Measurements from ENCODE around the gene CHSY3. TPM values are rescaled to one million over a fixed set of nuclear protein-coding genes. Genes with fewer than 3 reads are reported as not detected.

Gene CHSY3
- polyA plus RNA-seq, 3 donors: not detected

DNA sequence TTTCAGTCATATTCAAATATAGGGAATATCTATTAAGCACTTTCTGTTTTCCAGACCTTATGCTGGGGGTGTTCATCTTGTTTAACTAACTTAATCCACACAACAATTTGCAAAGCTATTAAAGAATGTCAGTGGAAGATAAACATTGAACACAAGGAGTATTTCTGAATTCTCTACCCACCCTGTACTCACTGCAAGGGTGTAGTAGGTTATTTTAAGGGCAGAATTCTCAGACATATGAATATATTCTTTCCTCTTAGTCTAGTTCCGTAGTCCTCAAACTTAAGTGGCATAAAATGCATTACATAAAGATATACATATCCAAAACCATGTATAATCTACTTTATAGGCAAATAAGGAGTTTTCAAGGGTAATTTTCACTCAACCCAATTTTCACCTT lies 19.9 kb upstream of the CHSY3 start:
- H3K9ac ChIP-seq (ENCODE audit: insufficient read depth, low read length, poor library complexity, severe bottlenecking): no peak overlapping the region
- no peaks in the 10 kb centered on the region for H3K4me1 ChIP-seq (ENCODE audit: control insufficient read depth in 1 of 2, insufficient read depth in 2 of 2, low read length in 2 of 2)
- H3K9me3 ChIP-seq (replicated peaks in 1 of 2; ENCODE audit: control insufficient read depth in 1 of 2, insufficient read depth in 1 of 2, low read length in 2 of 2): no peaks in the 10 kb centered on the region
- Mint-ChIP-seq H3K27me3 (ENCODE audit: low read depth in 3 of 3) (peaks cover 1 to 3% (median 2%) of the 10 kb centered on the region in 3 donors), H3K27ac (no peak overlapping the region), H3K4me1 (no peaks in the 10 kb centered on the region), H3K4me3 (no peak overlapping the region), H3K9me3 (peaks cover 0 to 7% (median 2%) of the 10 kb centered on the region in 7 donors), H3K36me3 (no peaks in the 10 kb centered on the region)
- H3K4me3 ChIP-seq (replicated peaks in 1 of 3; ENCODE audit: low read depth in 2 of 3, low read length in 3 of 3): no peak overlapping the region
- no peak overlapping the region for H2AFZ ChIP-seq (ENCODE audit: insufficient read depth, low read depth, low read length, poor library complexity, severe bottlenecking)
- no peak overlapping the region for H3K27ac ChIP-seq (ENCODE audit: low read depth in 1 of 2, low read length in 2 of 2)
- H3K4me2 ChIP-seq (replicated peaks; ENCODE audit: extremely low read depth, low read length, poor library complexity, severe bottlenecking): no peak overlapping the region
- WGBS (ENCODE audit: insufficient coverage): no CpG with 5 or more reads among the region's 1 CpG
- intact Hi-C loops (cut with micrococcal nuclease): no loop called here
- no peak for DNase-seq
- no peaks in the 10 kb centered on the region for H3K36me3 ChIP-seq (replicated peaks in 1 of 2; ENCODE audit: control insufficient read depth in 1 of 2, insufficient read depth in 2 of 2, low read length in 2 of 2)
- no peaks in the 10 kb centered on the region for H4K20me1 ChIP-seq (ENCODE audit: insufficient read depth, low read length)
- TF ChIP-seq, protein P1, sequence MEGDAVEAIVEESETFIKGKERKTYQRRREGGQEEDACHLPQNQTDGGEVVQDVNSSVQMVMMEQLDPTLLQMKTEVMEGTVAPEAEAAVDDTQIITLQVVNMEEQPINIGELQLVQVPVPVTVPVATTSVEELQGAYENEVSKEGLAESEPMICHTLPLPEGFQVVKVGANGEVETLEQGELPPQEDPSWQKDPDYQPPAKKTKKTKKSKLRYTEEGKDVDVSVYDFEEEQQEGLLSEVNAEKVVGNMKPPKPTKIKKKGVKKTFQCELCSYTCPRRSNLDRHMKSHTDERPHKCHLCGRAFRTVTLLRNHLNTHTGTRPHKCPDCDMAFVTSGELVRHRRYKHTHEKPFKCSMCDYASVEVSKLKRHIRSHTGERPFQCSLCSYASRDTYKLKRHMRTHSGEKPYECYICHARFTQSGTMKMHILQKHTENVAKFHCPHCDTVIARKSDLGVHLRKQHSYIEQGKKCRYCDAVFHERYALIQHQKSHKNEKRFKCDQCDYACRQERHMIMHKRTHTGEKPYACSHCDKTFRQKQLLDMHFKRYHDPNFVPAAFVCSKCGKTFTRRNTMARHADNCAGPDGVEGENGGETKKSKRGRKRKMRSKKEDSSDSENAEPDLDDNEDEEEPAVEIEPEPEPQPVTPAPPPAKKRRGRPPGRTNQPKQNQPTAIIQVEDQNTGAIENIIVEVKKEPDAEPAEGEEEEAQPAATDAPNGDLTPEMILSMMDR (IDR thresholded peaks at IDR 0.05): no peak
- no peaks in the 10 kb centered on the region for H3K27me3 ChIP-seq (ENCODE audit: control insufficient read depth in 2 of 2, insufficient read depth in 2 of 2, low read length in 2 of 2)
- no peaks in the 10 kb centered on the region for H3K79me2 ChIP-seq (ENCODE audit: insufficient read depth, low read length)

DNA sequence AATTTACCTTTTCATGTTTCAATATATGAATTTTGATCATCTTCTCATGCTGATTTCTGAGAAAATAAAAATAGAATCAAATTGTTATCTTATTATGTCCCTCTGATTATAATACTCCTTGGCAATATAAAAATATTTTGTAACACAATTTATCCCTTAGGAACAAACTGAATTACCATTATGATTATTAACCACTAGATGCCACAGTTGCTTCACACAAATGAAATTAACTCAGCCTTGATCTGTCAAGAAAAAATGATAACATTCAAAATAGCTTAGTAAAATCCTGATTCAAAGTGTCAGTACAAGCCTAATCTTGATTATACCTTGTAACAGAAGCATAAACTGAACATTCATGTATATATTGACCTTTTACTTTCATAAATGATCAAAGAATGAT lies 4.8 kb upstream of the CHSY3 start:
- Histone ChIP-seq H2AFZ (ENCODE audit: insufficient read depth, low read depth, low read length, poor library complexity, severe bottlenecking) (no peak overlapping the region), H3K9me3 (replicated peaks in 1 of 2; ENCODE audit: control insufficient read depth in 1 of 2, insufficient read depth in 1 of 2, low read length in 2 of 2) (peaks cover 0 to 5% of the 10 kb centered on the region in 2 donors), H3K4me1 (ENCODE audit: control insufficient read depth in 1 of 2, insufficient read depth in 2 of 2, low read length in 2 of 2) (peaks cover 3 to 5% of the 10 kb centered on the region in 2 donors), H3K27me3 (ENCODE audit: control insufficient read depth in 2 of 2, insufficient read depth in 2 of 2, low read length in 2 of 2) (peaks cover 27 to 40% of the 10 kb centered on the region in 2 donors), H3K4me2 (replicated peaks; ENCODE audit: extremely low read depth, low read length, poor library complexity, severe bottlenecking) (no peak overlapping the region), H3K9ac (ENCODE audit: insufficient read depth, low read length, poor library complexity, severe bottlenecking) (no peak overlapping the region), H3K4me3 (replicated peaks in 1 of 3; ENCODE audit: low read depth in 2 of 3, low read length in 3 of 3) (no peak overlapping the region), H4K20me1 (ENCODE audit: insufficient read depth, low read length) (no peaks in the 10 kb centered on the region), H3K79me2 (ENCODE audit: insufficient read depth, low read length) (no peaks in the 10 kb centered on the region), H3K36me3 (replicated peaks in 1 of 2; ENCODE audit: control insufficient read depth in 1 of 2, insufficient read depth in 2 of 2, low read length in 2 of 2) (no peaks in the 10 kb centered on the region), H3K27ac (ENCODE audit: low read depth in 1 of 2, low read length in 2 of 2) (no peak overlapping the region)
- H3K27me3 Mint-ChIP-seq (ENCODE audit: low read depth in 3 of 3): peaks cover 26 to 42% (median 32%) of the 10 kb centered on the region in 3 donors
- no peak for DNase-seq
- TF ChIP-seq, protein P1 (IDR thresholded peaks at IDR 0.05): no peak
- H3K4me1 Mint-ChIP-seq: peaks cover 6% of the 10 kb centered on the region
- intact Hi-C loops (cut with micrococcal nuclease): no loop called here
- peaks cover 0 to 8% (median 3%) of the 10 kb centered on the region in 7 donors for H3K9me3 Mint-ChIP-seq
- no peak overlapping the region for H3K4me3 Mint-ChIP-seq
- H3K36me3 Mint-ChIP-seq: peaks cover 3 to 4% of the 10 kb centered on the region in 2 donors
- no peak overlapping the region for H3K27ac Mint-ChIP-seq
